Measurements from ENCODE around the gene CD82.

CD82 gene

DNA sequence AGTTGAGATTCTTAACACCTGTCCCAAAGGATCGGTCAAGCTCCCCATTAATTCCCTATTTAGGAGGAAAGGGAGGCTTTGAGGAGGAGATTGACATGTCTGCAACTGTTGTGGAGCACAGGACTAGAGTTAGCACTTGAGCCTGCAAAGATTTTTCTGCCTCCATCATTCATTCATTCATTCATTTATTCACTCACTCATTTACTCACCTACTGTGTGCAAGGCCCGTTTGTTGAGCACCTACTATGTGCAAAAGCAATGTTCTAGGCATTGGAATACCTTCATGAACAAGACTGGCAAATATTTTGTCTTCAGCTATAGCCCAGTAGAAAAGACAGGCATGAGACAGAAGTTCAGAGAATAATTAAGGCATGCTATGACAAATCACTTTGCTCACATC, 43.2 kb upstream of the CD82 start:
- DNase-seq (ENCODE audit: extremely low read depth, low read depth) = no peak
- TF ChIP-seq CTCF (IDR thresholded peaks at IDR 0.05; ENCODE audit: low read depth, low read length) = no peak

- no peak for TF ChIP-seq CTCF (IDR thresholded peaks at IDR 0.05; ENCODE audit: low read depth, low read length)
- DNase-seq (ENCODE audit: extremely low read depth, low read depth) = no peak
These were observed 41.1 kb upstream of the CD82 start for GRCh38 chr11:44524346-44524745.

- no peak for TF ChIP-seq CTCF (IDR thresholded peaks at IDR 0.05; ENCODE audit: low read depth, low read length)
- no peak for DNase-seq (ENCODE audit: extremely low read depth, low read depth)
These were observed 40.7 kb upstream of the CD82 start for GRCh38 chr11:44524751-44525201.

GRCh38 chr11:44525473-44526252, 39.8 kb upstream of the CD82 start:
- no peak for TF ChIP-seq CTCF (IDR thresholded peaks at IDR 0.05; ENCODE audit: low read depth, low read length)

GRCh38 chr11:44526438-44526837, 39.0 kb upstream of the CD82 start:
- no peak for TF ChIP-seq CTCF (IDR thresholded peaks at IDR 0.05; ENCODE audit: low read depth, low read length)
- DNase-seq (ENCODE audit: extremely low read depth, low read depth) = no peak

More at GRCh38 chr11:44525473-44526252, 39.8 kb upstream of the CD82 start:
- no peak for DNase-seq (ENCODE audit: extremely low read depth, low read depth)

DNA sequence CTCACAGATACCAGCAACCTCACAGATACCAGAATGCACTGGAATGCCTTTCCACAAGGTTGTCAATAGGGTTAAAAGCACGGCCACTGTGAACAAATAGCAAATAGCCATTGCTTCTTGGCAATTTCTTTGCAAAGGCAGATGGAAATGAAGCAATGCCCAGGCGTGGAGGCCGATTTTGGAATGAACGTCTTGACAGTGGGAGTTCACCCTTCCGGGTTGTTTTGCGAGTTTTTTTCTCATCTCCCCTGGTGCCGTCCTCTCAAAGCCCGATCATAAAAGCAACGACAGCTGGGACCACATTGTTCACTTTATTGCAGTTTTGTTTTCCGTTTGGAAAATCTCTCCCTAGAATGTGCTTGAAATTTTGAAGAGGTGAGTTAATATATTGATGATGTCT, 38.0 kb upstream of the CD82 start:
- TF ChIP-seq CTCF (IDR thresholded peaks at IDR 0.05; ENCODE audit: low read depth, low read length) = no peak
- no peak for DNase-seq (ENCODE audit: extremely low read depth, low read depth)

DNA sequence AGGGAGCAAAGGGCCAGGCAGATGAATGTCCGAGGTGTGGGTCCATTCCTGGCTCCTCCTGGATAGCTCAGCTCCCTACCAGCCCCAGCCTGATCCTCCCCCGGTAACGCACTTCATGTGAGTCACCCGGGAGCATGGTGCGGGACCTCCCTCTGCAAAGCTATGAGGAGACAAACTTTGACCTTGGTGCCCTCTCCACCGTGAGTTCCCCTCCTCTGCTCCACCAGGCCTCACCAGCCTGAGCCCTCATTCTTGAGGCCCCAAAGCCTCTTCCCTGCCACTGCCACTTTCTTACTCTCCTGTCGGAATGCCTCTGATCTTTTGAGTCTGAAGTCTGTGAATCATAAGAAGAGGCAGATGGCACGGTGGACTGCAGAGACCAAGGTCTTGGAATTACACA, 37.4 kb upstream of the CD82 start:
- no peak for TF ChIP-seq CTCF (IDR thresholded peaks at IDR 0.05; ENCODE audit: low read depth, low read length)
- no peak for DNase-seq (ENCODE audit: extremely low read depth, low read depth)
